Measurements from ENCODE around the gene PITPNB.

The PITPNB gene

DNA sequence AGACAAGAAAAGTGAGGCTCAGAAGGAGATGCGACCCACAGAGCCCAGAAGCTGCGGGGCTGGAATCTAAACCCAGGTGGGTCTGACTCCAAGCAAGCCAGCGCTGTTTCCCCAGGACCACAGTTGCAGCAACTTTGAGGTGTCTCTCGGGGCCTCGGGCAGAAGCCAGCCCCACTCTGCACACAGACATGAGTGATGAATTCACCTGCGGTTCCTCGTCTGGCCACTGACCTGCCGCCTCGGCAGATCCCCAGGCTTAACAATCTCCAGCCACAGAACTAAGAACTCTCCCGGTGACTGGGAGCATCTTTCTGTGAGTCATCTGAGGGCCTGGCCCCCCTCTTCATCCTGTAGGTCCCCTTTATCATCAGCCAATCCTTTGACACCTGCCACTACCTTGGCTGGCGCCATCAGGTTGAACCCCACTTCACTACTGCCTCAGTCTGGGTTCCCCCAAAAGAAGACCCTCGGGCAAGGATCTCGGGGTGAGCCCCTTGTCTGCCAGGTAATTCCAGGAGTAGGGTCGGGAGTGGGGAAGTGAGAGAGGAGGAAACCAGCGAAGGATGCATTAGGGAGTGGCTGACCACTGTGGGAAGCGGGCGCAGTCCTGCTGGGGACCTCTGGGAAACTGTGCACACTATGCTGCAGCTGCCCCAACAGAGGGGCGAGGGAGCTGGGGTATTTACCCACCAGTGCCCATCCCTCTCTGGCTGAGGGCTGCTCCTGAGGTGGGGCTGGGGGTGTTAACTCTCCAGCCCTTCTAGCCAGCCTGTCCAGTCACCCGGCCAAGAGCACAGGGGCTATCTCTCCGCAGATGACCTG is 84.5 kb downstream of the PITPNB start:
- no peak for DNase-seq (ENCODE audit: low read depth in 3 of 3)

DNA sequence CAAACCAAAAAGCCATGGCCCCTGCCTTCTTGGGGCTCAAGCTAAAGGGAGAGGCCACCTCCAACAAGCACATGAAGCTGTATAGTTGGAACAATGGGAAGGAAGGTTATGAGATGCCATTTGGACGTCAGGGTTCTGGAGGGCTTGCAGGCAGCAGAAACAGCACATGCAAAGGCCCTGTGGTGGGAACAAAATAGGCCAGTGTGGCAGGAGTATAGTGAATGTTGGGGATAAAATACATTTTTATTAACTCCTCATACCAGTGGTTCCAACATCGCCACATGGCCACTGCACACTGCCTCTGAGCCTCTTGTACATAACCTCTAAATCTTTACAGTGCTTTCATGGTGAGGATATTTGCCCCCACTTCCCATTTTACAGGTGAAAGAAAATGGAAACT is 85.3 kb downstream of the PITPNB start:
- no peak for DNase-seq (ENCODE audit: low read depth in 3 of 3)

DNA sequence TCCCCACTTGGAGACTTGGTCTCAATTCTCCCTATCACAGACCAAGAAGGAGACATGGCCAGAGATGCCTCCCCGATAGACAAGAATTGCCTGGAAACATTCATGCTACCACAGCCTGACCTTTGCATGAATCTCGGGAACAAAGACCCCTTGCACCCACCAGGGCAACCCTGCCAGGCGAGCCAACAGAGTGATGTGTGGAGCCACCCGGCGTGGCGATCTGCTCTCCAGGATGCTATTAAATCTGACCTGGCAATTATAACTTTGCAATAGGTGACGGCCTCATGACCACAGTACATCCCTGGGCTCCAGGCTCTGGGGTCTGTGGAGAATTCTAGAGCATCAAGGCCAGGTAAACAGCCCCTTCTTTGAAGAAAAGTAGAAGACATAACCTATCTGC is 86.5 kb downstream of the PITPNB start:
- no peak for DNase-seq (ENCODE audit: low read depth in 3 of 3)

DNA sequence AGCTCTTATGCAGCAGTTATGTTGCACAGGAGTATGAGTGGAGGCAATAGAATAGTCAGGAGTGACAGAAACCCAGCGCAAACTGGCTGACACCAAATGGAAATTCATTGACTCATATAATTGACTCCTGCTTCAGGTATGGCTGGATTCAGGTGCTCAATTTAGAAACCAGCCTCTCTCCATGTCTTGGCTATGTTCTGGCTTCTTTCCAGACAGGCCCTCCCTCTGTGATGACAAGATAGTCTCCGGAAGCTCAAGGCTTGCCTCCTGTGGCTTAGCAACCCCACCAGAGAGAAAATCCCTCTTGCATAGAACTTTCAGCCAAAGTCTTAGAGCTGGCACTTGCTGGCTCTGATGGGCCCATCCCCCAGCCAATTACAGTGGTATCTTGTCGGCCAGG is 89.4 kb downstream of the PITPNB start:
- no peak for DNase-seq (ENCODE audit: low read depth in 3 of 3)

DNA sequence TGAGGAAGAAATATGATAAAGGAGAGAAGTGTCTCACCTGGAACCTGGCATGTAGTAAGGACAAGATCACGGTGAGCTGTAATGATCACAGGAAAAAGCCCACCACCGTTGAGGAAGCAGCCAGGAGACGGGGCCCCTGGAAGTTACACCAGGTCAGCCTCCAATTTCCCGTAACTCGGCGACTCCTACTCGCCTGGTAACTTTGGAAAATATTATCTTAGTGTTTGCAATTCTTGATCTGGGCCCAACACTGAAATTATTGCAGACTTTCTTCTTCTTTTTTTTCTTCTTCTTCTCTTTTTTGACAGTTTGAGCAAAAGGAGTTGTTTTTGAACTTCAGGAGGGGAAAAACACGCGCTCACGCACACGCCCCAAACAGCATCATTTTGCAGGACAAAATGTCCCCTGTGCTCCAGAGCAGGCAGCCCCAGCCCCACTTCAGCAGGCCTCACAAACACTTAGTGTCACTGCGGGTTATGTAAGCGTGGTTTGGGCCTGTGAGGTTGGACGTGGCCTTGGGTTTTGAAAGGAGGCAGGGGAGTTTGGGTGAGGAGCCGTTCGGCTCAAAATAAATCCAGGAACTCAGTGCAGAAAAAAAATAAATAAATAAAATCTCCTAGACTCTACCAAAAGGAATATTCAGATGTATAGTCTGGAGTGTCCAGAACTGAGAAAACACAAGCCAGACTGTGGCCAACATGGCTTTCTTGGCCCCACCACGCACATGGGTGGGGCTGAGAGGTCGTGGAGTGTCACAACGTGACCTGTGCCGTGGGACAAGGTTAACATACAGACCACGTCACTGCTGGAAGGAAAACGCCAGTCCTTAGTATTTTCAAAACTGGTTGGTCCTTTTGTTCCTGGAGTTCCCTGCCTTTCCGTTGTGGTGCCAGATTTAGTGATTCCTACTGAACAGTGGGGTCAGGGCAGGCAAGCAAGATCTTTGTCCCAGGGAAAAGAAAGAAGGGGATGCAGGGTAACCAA is 91.2 kb downstream of the PITPNB start:
- no peak for DNase-seq (ENCODE audit: low read depth in 3 of 3)

DNA sequence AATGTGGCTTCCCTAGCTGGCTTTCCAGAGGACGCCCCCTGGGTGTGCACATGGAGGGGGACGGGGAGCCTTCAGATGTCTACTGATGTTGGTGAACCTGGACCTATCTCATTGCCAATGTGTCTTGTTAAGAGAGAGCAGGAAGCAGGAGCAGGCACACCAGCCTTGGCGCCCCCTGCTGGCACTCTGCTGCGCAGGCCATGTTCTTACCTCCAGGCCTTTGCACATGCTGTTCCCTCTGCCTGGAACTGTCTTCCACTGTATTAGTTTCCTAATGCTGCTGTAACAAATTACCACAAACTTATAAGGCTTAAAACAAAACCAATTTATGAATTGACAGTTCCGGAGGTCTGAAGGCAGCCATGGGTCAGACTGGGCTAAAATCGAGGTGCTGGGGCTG is 93.9 kb downstream of the PITPNB start:
- no peak for DNase-seq (ENCODE audit: low read depth in 3 of 3)

DNA sequence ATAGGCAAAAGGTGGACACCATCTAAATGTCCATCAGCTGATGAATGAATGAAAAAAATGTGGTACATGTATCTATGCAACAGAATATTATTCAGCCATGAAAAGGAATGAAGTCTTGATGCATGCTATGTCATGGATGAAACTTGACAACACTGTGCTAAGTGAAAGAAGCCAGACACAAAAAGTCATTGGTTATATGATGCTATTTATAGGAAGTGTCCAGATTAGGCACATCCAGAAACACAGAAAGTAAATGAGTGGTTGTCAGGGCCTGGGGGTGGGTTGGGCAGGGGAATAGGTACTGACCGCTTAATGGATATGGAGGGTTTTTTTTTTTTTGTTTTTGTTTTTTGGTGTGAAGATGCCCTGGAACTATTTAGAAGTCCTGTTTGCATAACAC is 95.8 kb downstream of the PITPNB start:
- no peak for DNase-seq (ENCODE audit: low read depth in 3 of 3)

DNA sequence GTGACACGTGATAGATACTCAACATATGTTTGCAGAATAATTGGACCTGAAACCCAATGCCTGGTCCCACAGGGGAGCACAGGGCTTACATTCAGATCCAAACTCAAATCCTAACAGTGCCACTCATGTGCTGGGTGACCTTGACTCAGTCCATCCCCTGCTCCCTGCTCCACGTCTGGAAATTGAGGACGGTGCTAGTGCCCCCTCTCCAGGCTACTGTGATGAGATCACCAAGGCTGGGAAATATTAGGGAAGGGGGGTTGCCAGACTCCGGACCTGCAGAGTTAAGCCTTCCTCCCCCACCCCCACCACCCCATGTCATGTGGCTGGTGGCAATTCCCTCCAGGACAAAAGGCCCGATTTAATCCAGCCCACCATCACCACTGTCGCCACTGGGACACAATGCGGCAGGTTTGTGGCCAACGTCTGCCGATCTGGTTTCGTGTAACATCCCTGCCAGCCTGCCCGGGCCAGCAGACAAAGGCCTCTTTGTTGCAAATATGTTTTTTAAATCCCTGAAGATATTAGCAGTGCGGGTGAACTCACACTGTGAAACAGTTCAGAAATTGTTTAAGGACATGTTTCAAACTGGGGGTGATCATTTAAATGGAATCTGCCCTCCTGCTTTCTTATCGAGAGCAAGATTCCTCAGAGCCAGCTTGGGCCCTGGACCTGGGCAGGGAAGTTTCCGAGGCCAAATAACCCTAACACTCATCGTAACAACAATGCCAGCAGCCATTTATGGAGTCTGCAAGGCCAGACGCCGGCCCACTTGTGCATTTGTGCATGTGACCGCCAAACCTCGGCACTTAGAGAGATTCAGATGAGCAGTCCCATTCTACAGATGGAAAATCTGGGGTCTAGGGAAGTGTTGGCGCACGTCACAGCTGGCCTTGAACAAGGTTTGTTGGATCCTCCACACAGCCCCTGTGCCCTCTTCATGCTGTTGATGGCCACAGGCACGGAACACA is 97.9 kb downstream of the PITPNB start:
- no peak for DNase-seq (ENCODE audit: low read depth in 3 of 3)

DNA sequence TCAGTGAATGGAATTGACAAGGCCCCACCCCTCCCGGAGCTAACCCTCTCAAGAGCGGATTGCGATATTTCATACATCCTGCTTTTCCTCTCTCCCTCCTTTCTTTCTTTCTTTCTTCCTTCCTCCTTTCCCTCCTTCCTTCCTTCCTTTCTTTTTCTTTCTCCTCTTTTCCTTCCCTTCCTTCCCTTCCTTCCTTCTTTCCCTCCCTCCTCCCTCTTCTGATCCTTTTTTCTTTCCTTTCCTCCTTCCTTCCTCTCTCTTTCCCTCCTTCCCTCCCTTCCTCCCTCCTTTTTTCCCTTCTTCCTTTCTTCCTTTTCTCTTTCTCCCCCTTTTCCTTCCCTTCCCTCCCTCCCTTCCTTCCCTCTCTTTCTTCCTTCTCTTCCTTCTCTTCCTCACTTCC is 102.5 kb downstream of the PITPNB start:
- no peak for DNase-seq (ENCODE audit: low read depth in 3 of 3)

DNA sequence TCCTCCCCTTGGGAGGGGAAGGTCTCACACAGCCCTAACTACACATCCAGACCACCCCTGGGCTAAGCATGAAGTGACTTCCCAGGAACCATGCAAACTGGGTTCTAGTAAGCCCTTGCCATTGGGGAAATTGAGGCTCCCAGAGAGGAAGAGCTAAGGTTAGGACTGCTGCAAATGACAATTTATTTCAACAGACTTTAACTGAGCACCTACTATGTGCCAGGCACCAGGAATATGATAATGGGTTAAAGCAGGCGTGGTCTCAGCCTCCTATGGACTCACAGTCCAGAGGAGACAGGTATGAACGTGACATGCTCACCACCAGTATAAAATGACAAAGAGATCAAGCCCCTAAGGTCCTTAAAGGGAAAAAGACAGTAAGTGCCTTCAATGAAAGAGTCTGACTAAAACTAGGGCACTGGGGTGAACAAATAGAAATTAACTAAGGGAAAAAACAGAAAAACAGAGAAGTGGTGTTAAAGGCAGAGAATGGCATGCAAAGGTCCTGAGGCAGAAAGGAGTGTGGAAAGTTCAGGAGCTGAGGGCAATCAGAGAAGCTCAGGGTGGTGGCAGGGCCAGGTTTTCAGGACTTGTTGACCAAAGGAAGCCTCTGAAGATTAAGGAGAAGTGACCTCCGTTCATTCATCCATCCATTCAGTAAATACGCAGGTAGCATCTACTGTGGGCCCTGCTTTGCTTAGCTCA is 103.1 kb downstream of the PITPNB start:
- no peak for DNase-seq (ENCODE audit: low read depth in 3 of 3)

DNA sequence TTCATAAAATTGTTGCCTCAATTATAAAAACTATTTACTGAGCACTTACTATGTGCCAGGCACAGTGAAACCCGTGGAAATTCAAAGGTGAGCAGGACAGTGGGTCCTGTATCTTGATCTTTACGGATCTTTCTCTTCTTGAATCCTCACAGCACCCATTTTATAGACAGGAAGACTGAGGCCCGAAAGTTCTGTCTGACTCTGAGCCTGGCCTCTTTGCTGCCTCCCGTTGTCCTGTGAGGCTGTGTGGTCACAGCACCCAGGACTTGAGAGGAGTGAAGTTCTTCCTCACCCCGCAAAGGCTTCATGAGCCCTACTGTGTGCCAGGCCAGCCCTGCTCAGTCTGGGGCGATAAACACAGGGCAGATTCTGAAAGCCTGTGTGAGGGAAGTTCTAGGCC is 104.1 kb downstream of the PITPNB start:
- DNase-seq (ENCODE audit: low read depth in 3 of 3): no peak

DNA sequence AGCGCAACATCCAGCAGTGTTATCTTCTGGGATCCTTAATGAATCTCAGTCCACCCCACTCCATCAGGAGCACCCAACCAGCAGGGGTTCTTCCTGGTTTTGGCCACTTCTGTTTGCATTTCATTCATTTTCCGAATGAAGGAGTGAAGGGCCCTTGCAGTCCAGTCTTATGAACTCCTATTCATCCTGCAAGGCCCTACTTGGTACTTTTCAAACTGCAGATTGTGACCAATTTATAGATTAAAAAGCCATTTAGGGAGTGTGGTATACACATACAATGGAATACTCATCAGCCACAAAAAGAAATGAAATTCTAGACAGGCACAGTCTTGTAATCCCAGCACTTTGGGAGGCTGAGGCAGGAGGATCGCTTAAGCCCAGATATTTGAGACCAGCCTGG is 107.3 kb downstream of the PITPNB start:
- DNase-seq (ENCODE audit: low read depth in 3 of 3): no peak

DNA sequence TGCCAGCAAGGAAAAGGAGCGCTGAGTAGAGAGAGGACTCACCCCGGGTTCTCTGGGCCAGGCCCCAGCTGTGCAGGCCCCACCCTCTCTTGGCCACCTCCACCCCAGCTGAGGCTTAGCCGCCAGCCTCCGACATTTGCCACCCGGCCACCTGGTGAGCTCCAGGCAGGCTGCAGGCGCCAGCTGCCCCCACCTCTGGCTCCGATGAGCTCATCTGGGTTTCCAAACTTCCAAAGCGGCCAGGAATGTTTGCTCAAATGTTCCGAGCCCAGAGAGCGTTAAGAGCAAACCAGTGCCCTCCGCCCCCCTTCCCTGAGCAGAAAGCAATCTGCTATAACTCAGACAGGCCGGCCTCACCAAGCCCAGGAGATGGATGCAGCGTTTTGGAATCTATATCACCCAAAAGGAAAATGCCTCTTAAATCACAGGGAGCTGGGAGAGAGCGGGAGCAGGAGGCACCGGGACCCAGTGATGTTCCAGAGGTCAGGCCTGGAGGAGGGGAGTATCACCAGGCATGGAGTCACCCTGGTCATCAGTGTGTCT is 108.4 kb downstream of the PITPNB start:
- DNase-seq (ENCODE audit: low read depth in 3 of 3): no peak

DNA sequence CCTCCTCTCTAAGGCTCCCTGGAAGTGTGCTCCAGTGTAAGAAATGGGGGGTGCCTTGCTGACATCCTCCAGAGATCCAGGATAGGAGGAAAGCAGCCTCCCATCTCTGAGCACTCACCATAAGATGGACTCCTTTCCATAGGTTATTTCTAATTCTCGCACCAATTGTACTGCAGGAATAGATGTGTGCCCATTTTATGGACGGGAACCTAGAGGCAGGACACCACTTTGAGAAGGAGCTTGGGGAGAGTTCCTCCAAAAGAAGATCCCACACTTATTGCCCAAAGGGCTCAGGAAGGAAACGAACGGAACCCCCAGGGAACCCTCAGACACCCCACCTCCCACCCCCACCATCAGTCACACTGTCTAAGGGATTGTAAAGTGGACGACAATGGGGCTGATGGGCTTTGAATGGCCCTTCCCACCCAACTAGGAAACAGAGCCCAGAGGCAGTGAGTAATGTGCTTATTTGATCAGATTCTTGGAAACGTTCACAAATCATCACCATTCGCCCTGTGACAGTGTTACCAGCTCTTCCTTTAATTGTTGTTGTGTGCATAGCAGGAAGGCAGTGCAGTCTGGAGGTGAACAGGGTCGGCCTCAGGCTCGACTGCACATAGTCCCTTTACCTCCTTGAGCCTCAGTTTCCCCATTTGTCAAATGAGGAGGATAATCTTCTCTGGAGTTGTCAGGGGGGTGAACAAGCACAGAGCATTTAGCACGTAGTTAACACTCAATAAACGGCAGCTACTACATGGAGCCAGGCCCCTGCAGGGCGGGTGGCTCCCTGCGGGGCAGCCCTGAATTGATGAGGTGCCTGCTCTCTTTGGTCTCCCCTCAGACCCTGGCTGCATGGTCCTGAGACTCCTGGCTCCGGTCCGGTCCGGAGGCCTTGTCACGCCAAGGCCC is 109.1 kb downstream of the PITPNB start:
- no peak for DNase-seq (ENCODE audit: low read depth in 3 of 3)

DNA sequence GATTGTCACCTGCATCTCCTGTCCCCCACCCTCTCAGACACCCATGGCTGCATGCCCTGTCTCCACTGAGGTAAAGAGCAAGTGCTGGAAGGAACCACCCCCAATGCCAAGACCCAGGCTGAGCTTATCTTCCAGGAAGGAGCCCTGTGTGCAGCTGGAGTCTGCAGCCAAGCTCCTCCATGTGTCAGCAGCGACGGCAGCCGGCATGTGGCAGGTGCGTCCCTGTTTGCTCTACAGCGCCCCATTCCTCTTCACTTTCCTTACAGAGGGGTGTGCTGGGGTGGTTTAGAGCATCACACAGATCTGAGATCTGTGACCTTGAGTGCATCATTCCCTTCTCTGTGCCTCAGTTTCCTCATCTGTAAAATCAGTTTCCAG is 109.8 kb downstream of the PITPNB start:
- no peak for DNase-seq (ENCODE audit: low read depth in 3 of 3)

DNA sequence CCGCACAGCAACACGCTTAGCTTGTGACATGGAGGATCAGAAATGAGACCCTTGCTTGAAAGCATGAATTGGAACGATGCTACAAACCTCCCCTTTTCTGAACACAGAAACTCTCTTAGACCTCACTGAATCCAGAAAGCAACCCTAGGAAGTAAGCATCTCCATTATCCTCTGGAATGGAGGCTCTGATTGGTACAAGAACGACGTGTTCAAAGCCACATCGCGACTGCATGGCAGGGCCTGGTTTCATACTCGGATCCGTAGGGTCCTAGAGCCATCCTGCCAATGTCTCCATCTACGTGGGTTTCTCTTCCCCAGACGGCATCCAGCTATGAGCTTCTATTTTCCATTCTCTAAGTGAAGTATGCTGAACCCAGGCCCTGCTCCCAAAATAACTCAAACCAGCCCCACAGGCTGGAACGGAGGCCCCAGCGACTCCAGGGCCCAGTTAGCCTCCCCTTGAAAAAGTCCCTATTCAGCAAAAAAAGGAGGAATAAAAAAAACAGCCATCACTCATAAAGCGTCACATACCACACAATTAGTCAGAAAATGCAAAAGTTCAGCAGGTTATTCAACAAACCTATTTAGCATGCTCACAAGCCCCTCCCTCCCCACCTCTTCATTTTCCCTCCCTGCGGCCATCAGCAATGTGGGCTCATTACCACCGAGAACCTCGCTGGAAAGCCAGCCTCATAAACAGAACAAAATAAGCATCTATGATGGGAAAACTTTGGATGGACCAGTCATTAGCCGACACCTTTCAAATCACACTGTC is 110.4 kb downstream of the PITPNB start:
- no peak for DNase-seq (ENCODE audit: low read depth in 3 of 3)

DNA sequence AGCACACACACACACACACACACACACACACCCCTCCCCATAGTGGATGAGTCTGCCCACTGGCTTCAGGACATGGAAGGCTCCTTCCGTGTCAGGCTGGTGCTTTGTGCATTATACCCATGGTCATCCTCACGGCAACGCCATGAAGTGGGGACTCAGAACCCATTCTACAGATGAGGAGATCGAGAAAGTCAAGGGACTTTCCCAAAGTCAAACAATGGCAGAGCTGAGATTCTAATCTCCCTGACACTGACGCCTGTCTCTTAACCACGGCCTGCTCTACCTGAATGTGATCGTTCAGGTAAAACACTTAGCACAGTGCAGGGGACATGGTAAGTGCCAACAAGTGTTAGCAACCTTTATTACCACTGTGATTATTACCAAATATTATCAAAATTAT is 113.2 kb downstream of the PITPNB start:
- DNase-seq (ENCODE audit: low read depth in 3 of 3): no peak

DNA sequence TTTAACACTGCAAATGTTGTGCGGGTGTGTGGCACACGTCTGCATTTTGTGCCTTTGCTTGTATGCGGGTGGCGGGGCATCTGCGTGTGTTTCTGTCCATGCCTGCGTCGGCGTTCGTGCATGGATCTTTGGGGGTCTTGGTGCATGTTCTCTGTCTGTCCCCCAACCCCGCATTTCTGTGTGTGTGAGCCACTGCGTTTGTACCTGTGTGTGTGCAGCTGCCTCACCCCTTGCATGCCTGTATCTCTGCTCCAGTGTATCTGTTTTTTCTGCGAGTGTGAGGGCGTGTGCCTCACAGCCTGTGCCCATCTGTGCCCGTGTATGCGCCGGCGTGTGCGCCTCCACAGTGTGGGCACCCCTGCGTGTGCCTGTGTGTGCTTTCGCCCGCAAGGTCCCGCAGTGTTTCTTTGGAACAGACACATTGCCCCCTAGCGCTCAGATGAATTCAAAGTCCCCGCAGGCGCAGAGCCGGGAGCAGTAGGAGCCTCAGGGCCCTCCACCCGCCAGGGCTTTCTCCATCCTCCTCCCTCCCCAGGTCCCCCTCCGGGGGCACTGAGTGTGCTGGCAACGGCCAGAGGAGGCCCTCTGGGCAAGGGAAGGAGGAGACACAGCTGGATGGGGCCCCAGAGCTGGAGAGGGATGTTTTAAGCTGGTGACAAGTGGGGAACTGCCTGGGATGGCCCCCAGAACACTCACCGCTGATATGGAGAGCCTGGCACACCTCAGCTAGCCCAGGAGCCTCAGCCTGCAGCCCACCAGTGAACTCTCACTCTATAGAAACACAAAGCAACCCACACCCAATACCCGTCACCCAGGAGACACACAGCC is 114.4 kb downstream of the PITPNB start:
- DNase-seq (ENCODE audit: low read depth in 3 of 3): peak in 2 of 3 experiments; percentile 18 to 32

Measured in stimulated activated CD4-positive, alpha-beta T cell treated with anti-CD3 and anti-CD28 coated beads, TNF-alpha, amount 100 ng/mL, for 4 hours (primary cell).